ENCODE data around the gene RTP2. TPM values are rescaled to one million over a fixed set of nuclear protein-coding genes. Genes with fewer than 3 reads are reported as not detected.

RTP2 gene
- total RNA-seq, 1 donor from 2014 or later = not detected

- Histone ChIP-seq H3K27ac (replicated peaks) (peak overlapping the region; percentile 99), H3K36me3 (no peaks in the 10 kb centered on the region), H3K4me3 (peak overlapping the region; percentile 88), H3K4me1 (peaks cover 85% of the 10 kb centered on the region), H3K27me3 (ENCODE audit: low read depth) (no peaks in the 10 kb centered on the region), H3K9me3 (replicated peaks) (no peaks in the 10 kb centered on the region)
- peak; percentile 98 for TF ChIP-seq CTCF (IDR thresholded peaks at IDR 0.05; ENCODE audit: borderline replicate concordance)
- intact Hi-C loops (cut with micrococcal nuclease) = loop anchor here (2.0 to 10.0 kb wide), 4 partner anchors 295 to 1395 kb away; partner anchors contain the start of gene LPP
- DNase-seq = peak; percentile 80
Observed at GRCh38 chr3:187739561-187740332, 37.4 kb upstream of the RTP2 start.

DNA sequence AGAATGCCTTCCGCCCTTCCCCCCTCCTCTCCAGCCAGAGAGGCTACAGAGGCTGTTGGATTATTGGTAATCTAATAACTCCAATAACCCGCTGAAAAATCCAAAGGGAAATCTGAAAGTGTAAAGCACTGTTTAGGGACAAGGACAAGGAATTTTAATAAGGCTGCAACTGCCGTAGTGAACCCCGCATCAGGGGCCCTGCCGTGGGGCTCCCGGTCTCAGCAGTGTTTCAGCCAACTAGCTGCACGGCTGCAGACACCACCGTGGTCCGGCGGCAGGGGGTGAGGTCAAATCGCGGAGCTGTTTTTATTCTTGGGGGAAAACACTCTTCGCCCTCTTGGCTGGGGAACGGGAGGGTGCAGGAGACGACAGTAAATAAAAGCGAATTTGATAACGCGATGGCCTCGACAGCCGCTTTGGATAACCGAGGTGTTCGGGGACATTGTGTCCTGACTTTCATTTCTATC lies 36.8 kb upstream of the RTP2 start:
- Histone ChIP-seq H3K27me3 (ENCODE audit: low read depth) (no peaks in the 10 kb centered on the region), H3K4me1 (peaks cover 85% of the 10 kb centered on the region), H3K27ac (replicated peaks) (peak overlapping the region; percentile 99), H3K4me3 (peak overlapping the region; percentile 88), H3K36me3 (peaks cover 6% of the 10 kb centered on the region), H3K9me3 (replicated peaks) (no peaks in the 10 kb centered on the region)
- no peak for TF ChIP-seq CTCF (IDR thresholded peaks at IDR 0.05; ENCODE audit: borderline replicate concordance)
- DNase-seq = peak; percentile 53
- intact Hi-C loops (cut with micrococcal nuclease) = loop anchor here (10.0 kb wide), 1 partner anchor 1396 kb away; no protein-coding TSS in a partner anchor

GRCh38 chr3:187738331-187739093 lies 36.2 kb upstream of the RTP2 start:
- H3K27ac ChIP-seq (replicated peaks) = peak overlapping the region; percentile 99
- peaks cover 12% of the 10 kb centered on the region for H3K36me3 ChIP-seq
- peak; percentile 88 for DNase-seq
- H3K27me3 ChIP-seq (ENCODE audit: low read depth) = no peaks in the 10 kb centered on the region
- intact Hi-C loops (cut with micrococcal nuclease) = loop anchor here (10.0 kb wide), 1 partner anchor 1396 kb away; no protein-coding TSS in a partner anchor
- no peaks in the 10 kb centered on the region for H3K9me3 ChIP-seq (replicated peaks)
- peak overlapping the region; percentile 88 for H3K4me3 ChIP-seq
- H3K4me1 ChIP-seq = peaks cover 85% of the 10 kb centered on the region
- TF ChIP-seq CTCF (IDR thresholded peaks at IDR 0.05; ENCODE audit: borderline replicate concordance) = peak; percentile 76

DNA sequence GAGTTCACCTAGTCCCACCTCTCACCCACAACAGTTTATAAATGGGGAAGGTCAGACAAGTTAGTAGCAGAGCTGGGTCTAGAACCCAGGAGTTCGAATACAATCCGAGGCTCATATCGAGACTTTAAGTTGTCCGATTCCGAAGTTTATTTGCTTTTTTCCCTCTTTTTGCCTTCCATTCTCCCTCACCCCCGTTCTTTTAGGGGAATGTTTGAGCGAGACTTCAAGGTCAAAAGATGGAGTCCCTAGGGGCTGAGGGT lies 35.6 kb upstream of the RTP2 start:
- Histone ChIP-seq H3K4me3 (peak overlapping the region; percentile 88), H3K27me3 (ENCODE audit: low read depth) (no peaks in the 10 kb centered on the region), H3K27ac (replicated peaks) (peak overlapping the region; percentile 99), H3K9me3 (replicated peaks) (no peaks in the 10 kb centered on the region), H3K4me1 (peaks cover 86% of the 10 kb centered on the region), H3K36me3 (peaks cover 17% of the 10 kb centered on the region)
- DNase-seq = no peak
- no peak for TF ChIP-seq CTCF (IDR thresholded peaks at IDR 0.05; ENCODE audit: borderline replicate concordance)
- intact Hi-C loops (cut with micrococcal nuclease) = loop anchor here (10.0 kb wide), 1 partner anchor 1397 kb away; no protein-coding TSS in a partner anchor

- Histone ChIP-seq H3K36me3 (peaks cover 22% of the 10 kb centered on the region), H3K4me3 (peak overlapping the region; percentile 88), H3K27me3 (ENCODE audit: low read depth) (no peaks in the 10 kb centered on the region), H3K9me3 (replicated peaks) (no peaks in the 10 kb centered on the region), H3K27ac (replicated peaks) (peak overlapping the region; percentile 99), H3K4me1 (peaks cover 90% of the 10 kb centered on the region)
- peak; percentile 79 for DNase-seq
- TF ChIP-seq CTCF (IDR thresholded peaks at IDR 0.05; ENCODE audit: borderline replicate concordance) = peak; percentile 40
- intact Hi-C loops (cut with micrococcal nuclease) = loop anchor here (10.0 kb wide), 1 partner anchor 1397 kb away; no protein-coding TSS in a partner anchor
Observed at GRCh38 chr3:187737368-187738070, 35.2 kb upstream of the RTP2 start.
